Neural progenitor cell (in vitro differentiated cells): ENCODE measurements around the gene ADARB2. TPM values are rescaled to one million over a fixed set of nuclear protein-coding genes. Genes with fewer than 3 reads are reported as not detected.

Experiments
- DNase-seq: peaks from one replicate; pipeline ENCODE4 v3.0.0-alpha.2; 2016; ENCODE audit warnings: low spot score
- H2AFZ ChIP-seq: fragments of 200-600 bp; sonication (generic); replicated peaks from 2 replicates; pipeline ENCODE4 v1.6.1; 2016; ENCODE audit warnings: antibody characterized with exemption
- H3F3A ChIP-seq: fragments of 200-600 bp; sonication (generic); 2 replicates; pipeline ENCODE4 v1.6.1; 2016; ENCODE audit warnings: antibody characterized with exemption, low read depth
- H3K27ac ChIP-seq: fragments of 200-600 bp; sonication (generic); 2 replicates; pipeline ENCODE4 v1.5.1; 2016; ENCODE audit warnings: mild to moderate bottlenecking
- H3K27me3 ChIP-seq: fragments of 200-600 bp; sonication (generic); 2 replicates; pipeline ENCODE4 v1.6.1; 2016; ENCODE audit warnings: mild to moderate bottlenecking, moderate library complexity
- H3K36me3 ChIP-seq: fragments of 200-600 bp; sonication (generic); 2 replicates; pipeline ENCODE4 v1.5.1; 2016
- H3K4me1 ChIP-seq: fragments of 200-600 bp; sonication (generic); 2 replicates; pipeline ENCODE4 v1.6.1; 2016; ENCODE audit warnings: mixed run types
- H3K4me2 ChIP-seq: fragments of 200-600 bp; sonication (generic); 2 replicates; pipeline ENCODE4 v1.6.1; 2016
- H3K4me3 ChIP-seq: fragments of 200-600 bp; sonication (generic); 2 replicates; pipeline ENCODE4 v1.5.1; 2016
- H3K79me2 ChIP-seq: fragments of 200-600 bp; sonication (generic); 2 replicates; pipeline ENCODE4 v1.6.1; 2016; ENCODE audit warnings: low read depth
- H3K9ac ChIP-seq: fragments of 200-600 bp; sonication (generic); 2 replicates; pipeline ENCODE4 v1.6.1; 2016
- H3K9me3 ChIP-seq: fragments of 200-600 bp; sonication (generic); 2 replicates; pipeline ENCODE4 v1.5.1; 2016; ENCODE audit warnings: low read depth
- H4K20me1 ChIP-seq: fragments of 200-600 bp; sonication (generic); 2 replicates; pipeline ENCODE4 v1.6.1; 2016; ENCODE audit warnings: low read depth
- H3K27ac Mint-ChIP-seq: 3 replicates; pipeline ENCODE4 v1.8.0; 2021; ENCODE audit warnings: mixed read lengths
- H3K27me3 Mint-ChIP-seq: 2 replicates; pipeline ENCODE4 v1.8.0; 2022; ENCODE audit warnings: low read depth, mild to moderate bottlenecking, inconsistent platforms, moderate library complexity, mixed read lengths; ENCODE audit not compliant: insufficient read depth
- H3K36me3 Mint-ChIP-seq: 3 replicates; pipeline ENCODE4 v1.8.0; 2021; ENCODE audit warnings: mixed read lengths
- H3K4me1 Mint-ChIP-seq: 3 replicates; pipeline ENCODE4 v1.8.0; 2021; ENCODE audit warnings: mixed read lengths
- H3K4me3 Mint-ChIP-seq: 3 replicates; pipeline ENCODE4 v1.8.0; 2021; ENCODE audit warnings: mild to moderate bottlenecking, moderate library complexity, mixed read lengths
- H3K9me3 Mint-ChIP-seq: 3 replicates; pipeline ENCODE4 v1.8.0; 2020; ENCODE audit warnings: mixed read lengths
- CTCF ChIP-seq: fragments of 200-600 bp; sonication (generic); IDR thresholded peaks from 2 replicates; pipeline ENCODE4 v1.5.1; 2017; ENCODE audit warnings: antibody characterized with exemption, mild to moderate bottlenecking
- EZH2 ChIP-seq: fragments of 200-600 bp; sonication (generic); IDR thresholded peaks from 2 replicates; pipeline ENCODE4 v1.6.1; 2017; ENCODE audit warnings: antibody characterized with exemption, mild to moderate bottlenecking, moderate library complexity
- EZH2phosphoT487 ChIP-seq: fragments of 200-600 bp; sonication (generic); IDR thresholded peaks from 2 replicates; pipeline ENCODE4 v1.6.1; 2017; ENCODE audit warnings: antibody characterized with exemption
- total RNA-seq: library from RNA; depleted of rRNA; stranded (reverse); fragments of >200 nt; gene quantifications from 2 replicates; pipeline ENCODE4 v1.2.3, GENCODE V29; 2015; ENCODE audit warnings: low replicate concordance

The ADARB2 gene
- total RNA-seq, 1 donor from 2014 or later: not detected

GRCh38 chr10:1573981-1574380, 163.3 kb downstream of the ADARB2 start:
- Mint-ChIP-seq H3K27me3 (peaks cover 21% of the 10 kb centered on the region), H3K27ac (no peak overlapping the region), H3K36me3 (no peaks in the 10 kb centered on the region), H3K9me3 (peaks cover 8% of the 10 kb centered on the region), H3K4me3 (no peak overlapping the region), H3K4me1 (peaks cover 26% of the 10 kb centered on the region)
- Histone ChIP-seq H3F3A (no peaks in the 10 kb centered on the region), H3K9ac (no peak overlapping the region), H4K20me1 (no peaks in the 10 kb centered on the region), H3K27ac (no peak overlapping the region), H2AFZ (no peak overlapping the region), H3K9me3 (no peaks in the 10 kb centered on the region), H3K27me3 (no peaks in the 10 kb centered on the region), H3K36me3 (no peaks in the 10 kb centered on the region), H3K79me2 (no peaks in the 10 kb centered on the region), H3K4me2 (no peak overlapping the region), H3K4me1 (peaks cover 6% of the 10 kb centered on the region), H3K4me3 (no peak overlapping the region)
- TF ChIP-seq CTCF: no peak
- TF ChIP-seq EZH2: no peak
- TF ChIP-seq EZH2phosphoT487: no peak
- no peak for DNase-seq

DNA sequence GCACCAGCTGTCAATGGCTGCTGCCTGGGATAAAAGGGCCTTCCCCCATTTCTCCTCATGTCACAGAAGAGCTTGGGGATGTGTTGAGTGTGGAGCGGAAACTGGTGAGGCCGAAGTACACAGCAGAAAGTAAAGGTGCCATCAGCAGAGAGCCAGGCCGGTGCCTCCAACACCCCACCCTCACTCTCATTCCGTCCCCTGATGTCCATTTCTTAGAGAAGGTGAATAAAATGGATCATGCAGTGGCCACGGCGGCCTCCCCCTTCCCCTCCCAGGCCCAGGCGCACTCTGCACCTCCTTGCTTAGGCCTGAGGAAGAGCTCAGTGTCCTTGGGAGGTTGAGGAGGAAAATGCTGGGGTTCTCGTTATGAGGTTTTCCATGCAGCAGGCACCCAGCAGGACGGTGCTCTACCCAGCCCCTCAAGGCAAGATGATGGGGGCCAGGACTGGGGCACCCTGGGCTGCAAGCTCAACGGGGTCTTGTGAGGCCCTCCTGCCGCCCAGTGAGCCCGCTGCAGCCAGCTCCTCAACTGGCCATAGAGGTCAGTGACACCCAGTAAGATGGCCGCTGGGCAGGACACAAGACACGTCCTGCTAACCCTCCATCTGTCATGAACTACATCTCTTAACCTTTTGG, 163.9 kb downstream of the ADARB2 start:
- H3K9me3 ChIP-seq: no peaks in the 10 kb centered on the region
- no peak overlapping the region for H3K27ac ChIP-seq
- H3K36me3 Mint-ChIP-seq: no peaks in the 10 kb centered on the region
- H3K4me2 ChIP-seq: no peak overlapping the region
- TF ChIP-seq EZH2: no peak
- TF ChIP-seq CTCF: no peak
- TF ChIP-seq EZH2phosphoT487: no peak
- H3K9ac ChIP-seq: no peak overlapping the region
- peaks cover 6% of the 10 kb centered on the region for H3K4me1 ChIP-seq
- H3K27ac Mint-ChIP-seq: no peak overlapping the region
- H4K20me1 ChIP-seq: no peaks in the 10 kb centered on the region
- no peaks in the 10 kb centered on the region for H3K79me2 ChIP-seq
- no peak overlapping the region for H3K4me3 ChIP-seq
- H3K36me3 ChIP-seq: no peaks in the 10 kb centered on the region
- H3F3A ChIP-seq: no peaks in the 10 kb centered on the region
- H3K27me3 ChIP-seq: no peaks in the 10 kb centered on the region
- H3K4me1 Mint-ChIP-seq: peaks cover 26% of the 10 kb centered on the region
- peaks cover 21% of the 10 kb centered on the region for H3K27me3 Mint-ChIP-seq
- no peak for DNase-seq
- H3K9me3 Mint-ChIP-seq: peaks cover 8% of the 10 kb centered on the region
- no peak overlapping the region for H2AFZ ChIP-seq
- no peak overlapping the region for H3K4me3 Mint-ChIP-seq

- H3K79me2 ChIP-seq: no peaks in the 10 kb centered on the region
- H3K27me3 Mint-ChIP-seq: peaks cover 25% of the 10 kb centered on the region
- H3K36me3 Mint-ChIP-seq: no peaks in the 10 kb centered on the region
- H3K4me2 ChIP-seq: no peak overlapping the region
- H3K27ac ChIP-seq: no peak overlapping the region
- H3K9me3 ChIP-seq: no peaks in the 10 kb centered on the region
- no peaks in the 10 kb centered on the region for H3F3A ChIP-seq
- H3K36me3 ChIP-seq: no peaks in the 10 kb centered on the region
- DNase-seq: no peak
- H3K4me1 Mint-ChIP-seq: peaks cover 26% of the 10 kb centered on the region
- no peak for TF ChIP-seq EZH2
- TF ChIP-seq CTCF: no peak
- TF ChIP-seq EZH2phosphoT487: no peak
- no peak overlapping the region for H2AFZ ChIP-seq
- no peak overlapping the region for H3K4me3 ChIP-seq
- H3K4me1 ChIP-seq: peaks cover 6% of the 10 kb centered on the region
- no peaks in the 10 kb centered on the region for H3K27me3 ChIP-seq
- no peak overlapping the region for H3K9ac ChIP-seq
- no peak overlapping the region for H3K27ac Mint-ChIP-seq
- peaks cover 8% of the 10 kb centered on the region for H3K9me3 Mint-ChIP-seq
- peak overlapping the region; percentile 41 for H3K4me3 Mint-ChIP-seq
- no peaks in the 10 kb centered on the region for H4K20me1 ChIP-seq
Observed at GRCh38 chr10:1572519-1573333, 164.6 kb downstream of the ADARB2 start.
